ENCODE measurements around the gene PAH. TPM values are rescaled to one million over a fixed set of nuclear protein-coding genes. Genes with fewer than 3 reads are reported as not detected.

Gene PAH
- total and polyA plus RNA-seq, 2 of the 8 experiments (the other 6 are each of a cell fraction or from before 2014, with no cell fraction given) = 3.9 to 9.0 TPM

DNA sequence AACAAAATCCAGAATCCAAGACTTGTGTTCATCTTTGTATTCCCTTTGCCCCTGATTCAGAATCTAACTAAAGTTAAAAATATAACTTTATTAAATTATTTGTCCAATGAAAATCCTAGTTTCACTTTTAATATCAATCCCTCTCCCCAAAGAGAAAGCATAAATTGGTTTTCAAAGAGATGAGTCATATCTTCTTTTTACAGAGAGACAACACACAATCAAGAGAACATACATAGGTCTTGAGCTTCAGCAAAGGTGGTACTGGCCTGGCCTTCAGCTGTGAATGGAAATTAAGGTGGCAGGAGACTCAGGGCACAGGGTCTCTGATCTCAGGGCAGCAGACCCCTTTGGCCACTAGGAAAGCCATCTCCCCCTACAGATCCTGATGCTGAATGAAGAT lies 36.2 kb upstream of the PAH start (continued):
- TF ChIP-seq KDM1A (IDR thresholded peaks at IDR 0.05; ENCODE audit: borderline replicate concordance, low read length) = no peak
- TF ChIP-seq TEAD4 (IDR thresholded peaks at IDR 0.05; ENCODE audit: low read depth, low read length) = no peak
- TF ChIP-seq EGR1 (IDR thresholded peaks at IDR 0.05; ENCODE audit: borderline replicate concordance, low read depth, low read length) = no peak
- no peak for TF ChIP-seq EZH2 (IDR thresholded peaks at IDR 0.05; ENCODE audit: low read depth, low read length, severe bottlenecking)
- no peak for TF ChIP-seq RFX5 (IDR thresholded peaks at IDR 0.05; ENCODE audit: borderline replicate concordance, low read depth, low read length)

All from H1 (cell line).